Posterior vena cava (tissue), 2 donors: Measurements from ENCODE around the gene MTLN. TPM values are rescaled to one million over a fixed set of nuclear protein-coding genes. Genes with fewer than 3 reads are reported as not detected.
"Not testable (repeated sequence)": the region's sequence is repeated elsewhere in the genome, so short reads cannot be mapped to it uniquely, and the experiment has no call there.

ENCODE experiments used
- DNase-seq: peaks from one replicate; pipeline ENCODE4 v3.0.0-alpha.2; 2020; ENCODE audit warnings: low spot score
- intact Hi-C, 2 donors: fragments of 100-400 bp; cut with DNase I; formaldehyde crosslinking; loops; one replicate each; pipeline versions ENCODE4 v1.14.1 to v1.14.2; 2022 to 2023
- long read RNA-seq, 2 donors: library from polyadenylated mRNA; unstranded; transcript quantifications; one replicate each; pipeline ENCODE4 v2.0.0, GENCODE V29; 2020 to 2021
- total RNA-seq, 2 donors: library from RNA; stranded (reverse); fragmentation: NEBNext Ultra II Directional; extraction: Animal tissue kit (Norgen Biotek cat#: 25700); gene quantifications; one replicate each; pipeline ENCODE4 v1.2.1, GENCODE V29; 2021
- donor health status: DM: yes; HTN: yes; CAD: no.
- donor health status: DM: yes; HTN: yes; CAD: no.

MTLN gene
- total RNA-seq = 10 to 100 TPM; 41.8 to 58.5 TPM
- long read RNA-seq, donor 1, transcript MTLN-203 (2 exons, 441 nt) = major isoform, 7 of 7 reads
- long read RNA-seq, donor 1, partial matches to known transcripts = 0 of 7 reads
- long read RNA-seq, donor 1, other reads (novel, unspliced or antisense) = 0 of 7 reads
- long read RNA-seq, donor 2, transcript MTLN-203 (2 exons, 441 nt) = major isoform, 5 of 6 reads
- long read RNA-seq, donor 2, partial matches to known transcripts = 0 of 6 reads
- long read RNA-seq, donor 2, other reads (novel, unspliced or antisense) = 1 of 6 reads

GRCh38 chr2:110211938-110212858 is at the start of gene MTLN:
Gene MTLN (minus strand): TSS chr2:110212547. CDS start chr2:110212525, 22 bp downstream.
- intact Hi-C loops = no loop called here
- DNase-seq = peak; percentile 88

GRCh38 chr2:110261910-110262309 is 49.6 kb upstream of the MTLN start:
- intact Hi-C loops = not testable (repeated sequence)

GRCh38 chr2:110248081-110248795 is 35.9 kb upstream of the MTLN start:
- intact Hi-C loops = not testable (repeated sequence)
- DNase-seq = peak; percentile 71

More at GRCh38 chr2:110261910-110262309, 49.6 kb upstream of the MTLN start:
- not testable (repeated sequence) for DNase-seq

GRCh38 chr2:110245488-110246435 is 33.4 kb upstream of the MTLN start:
- intact Hi-C loops, DNase-seq: not testable (repeated sequence)

- intact Hi-C loops, DNase-seq: not testable (repeated sequence)
Measured at GRCh38 chr2:110243283-110243682, 30.9 kb upstream of the MTLN start.

GRCh38 chr2:110234514-110234913 is 22.2 kb upstream of the MTLN start:
- intact Hi-C loops, DNase-seq: not testable (repeated sequence)

- DNase-seq, intact Hi-C loops: not testable (repeated sequence)
Measured at GRCh38 chr2:110229886-110230285, 17.5 kb upstream of the MTLN start.

GRCh38 chr2:110222626-110223025 is 10.3 kb upstream of the MTLN start:
- DNase-seq, intact Hi-C loops: not testable (repeated sequence)

- intact Hi-C loops = no loop called here
- DNase-seq = no peak
Measured at GRCh38 chr2:110221938-110222337, 9.6 kb upstream of the MTLN start.

- no peak for DNase-seq
- intact Hi-C loops = no loop called here
Measured at GRCh38 chr2:110220190-110220564, 7.8 kb upstream of the MTLN start.

GRCh38 chr2:110219496-110220189 is 7.3 kb upstream of the MTLN start:
- no peak for DNase-seq
- intact Hi-C loops = no loop called here

GRCh38 chr2:110218889-110219288 is 6.5 kb upstream of the MTLN start:
- DNase-seq, intact Hi-C loops: not testable (repeated sequence)

- intact Hi-C loops = no loop called here
- DNase-seq = no peak
Measured at GRCh38 chr2:110216803-110217202, 4.5 kb upstream of the MTLN start.

- DNase-seq = no peak
- intact Hi-C loops = no loop called here
Measured at GRCh38 chr2:110216199-110216598, 3.9 kb upstream of the MTLN start.

- no peak for DNase-seq
- intact Hi-C loops = no loop called here
Measured at GRCh38 chr2:110215566-110216158, 3.3 kb upstream of the MTLN start.

GRCh38 chr2:110215091-110215490 is 2.7 kb upstream of the MTLN start:
- intact Hi-C loops = no loop called here
- no peak for DNase-seq

- intact Hi-C loops, DNase-seq: not testable (repeated sequence)
Measured at GRCh38 chr2:110213522-110213921, 1.2 kb upstream of the MTLN start.
